H1 (cell line): ENCODE measurements around the gene ADPRHL1. TPM values are rescaled to one million over a fixed set of nuclear protein-coding genes. Genes with fewer than 3 reads are reported as not detected.

Source experiments
- CTCF ChIA-PET: fragments of 300-600 bp; sonication (Branson Sonifier 250); formaldehyde crosslinking; loops from one replicate; lab custom pipeline; 2021; ENCODE audit not compliant: partially characterized antibody; lab: Charles Lee
- POLR2A ChIA-PET: fragments of 300-600 bp; sonication (Branson Sonifier 250); formaldehyde crosslinking; loops from one replicate; lab custom pipeline; 2021; ENCODE audit warnings: inconsistent platforms; ENCODE audit not compliant: partially characterized antibody; lab: Charles Lee
- DNase-seq, 2 experiments: peaks; one replicate each; pipeline versions ENCODE4 v3.0.0 to v3.0.0-alpha.2; 2010 to 2022; ENCODE audit warnings: low spot score in 2 of 2, low read depth in 1 of 2, mixed read lengths in 1 of 2
- FAIRE-seq: peaks from 2 replicates; lab custom pipeline; 2011; peaks lifted over from hg19 to GRCh38; lab: Jason Lieb, UNC
- H2AFZ ChIP-seq: 2 replicates; pipeline ENCODE4 v1.8.1; 2012; ENCODE audit warnings: low read length, inconsistent platforms
- H2AK5ac ChIP-seq: 2 replicates; pipeline ENCODE4 v1.6.1; 2013; ENCODE audit warnings: low read depth, low read length
- H2BK120ac ChIP-seq: replicated peaks from 2 replicates; pipeline ENCODE3; 2013; ENCODE audit warnings: low read depth, low read length, inconsistent platforms
- H2BK12ac ChIP-seq: 2 replicates; pipeline ENCODE4 v1.6.1; 2013; ENCODE audit warnings: low read depth, low read length
- H2BK15ac ChIP-seq: 2 replicates; pipeline ENCODE4 v1.6.1; 2013; ENCODE audit warnings: low read length
- H2BK20ac ChIP-seq: 2 replicates; pipeline ENCODE4 v1.6.1; 2013; ENCODE audit warnings: low read length
- H2BK5ac ChIP-seq: 2 replicates; pipeline ENCODE4 v1.6.1; 2013; ENCODE audit warnings: low read depth, low read length
- H3K14ac ChIP-seq: 2 replicates; pipeline ENCODE4 v1.6.1; 2013; ENCODE audit warnings: inconsistent platforms; ENCODE audit not compliant: insufficient read length
- H3K18ac ChIP-seq: 2 replicates; pipeline ENCODE4 v1.6.1; 2013; ENCODE audit warnings: low read length; ENCODE audit errors: extremely low read depth
- H3K23ac ChIP-seq: 2 replicates; pipeline ENCODE4 v1.6.1; 2013; ENCODE audit warnings: inconsistent platforms; ENCODE audit not compliant: insufficient read length
- H3K23me2 ChIP-seq: 2 replicates; pipeline ENCODE4 v1.6.1; 2013; ENCODE audit warnings: low read depth, low read length
- H3K27ac ChIP-seq: 2 replicates; pipeline ENCODE4 v1.6.1; 2011; ENCODE audit warnings: low read depth, low read length, inconsistent platforms
- H3K27me3 ChIP-seq, 4 experiments: replicated peaks in 1 of 4; 1 replicate in 1 of 4; 2 replicates in 3 of 4; pipeline versions ENCODE4 v1.6.1 to v1.8.1; 2011 to 2013; ENCODE audit warnings: low read length in 3 of 4, mild to moderate bottlenecking in 3 of 4, inconsistent platforms in 2 of 4, mixed read lengths in 2 of 4, moderate library complexity in 1 of 4; ENCODE audit not compliant: control insufficient read depth in 3 of 4, insufficient read depth in 3 of 4; ENCODE audit errors: extremely low read depth in 1 of 4
- H3K36me3 ChIP-seq, 4 experiments: 2 replicates each; pipeline versions ENCODE4 v1.6.1 to v1.8.1; 2011 to 2013; ENCODE audit warnings: mild to moderate bottlenecking in 4 of 4, low read length in 3 of 4, moderate library complexity in 2 of 4, control low read depth in 1 of 4, inconsistent platforms in 1 of 4; ENCODE audit not compliant: insufficient read depth in 4 of 4, control insufficient read depth in 2 of 4
- H3K4ac ChIP-seq: replicated peaks from 2 replicates; pipeline ENCODE3; 2013; ENCODE audit warnings: low read length, low read depth, mixed read lengths, inconsistent platforms; ENCODE audit not compliant: insufficient read length
- H3K4me1 ChIP-seq, 4 experiments: replicated peaks in 1 of 4; 1 replicate in 1 of 4; 2 replicates in 3 of 4; pipeline versions ENCODE4 v1.6.1 to v1.8.1; 2011 to 2013; ENCODE audit warnings: low read length in 3 of 4, inconsistent platforms in 2 of 4, mixed read lengths in 1 of 4; ENCODE audit not compliant: insufficient read depth in 4 of 4, control insufficient read depth in 3 of 4
- H3K4me2 ChIP-seq, 2 experiments: 2 replicates each; pipeline versions ENCODE4 v1.6.1 to v1.8.1; 2011 to 2013; ENCODE audit warnings: low read depth in 2 of 2, low read length in 2 of 2, control low read depth in 1 of 2, inconsistent platforms in 1 of 2, mild to moderate bottlenecking in 1 of 2; ENCODE audit not compliant: insufficient read depth in 1 of 2
- H3K4me3 ChIP-seq, 4 experiments: fragments of 200-600, 300-600 bp in 1 of 4; sonication (generic), shearing (Covaris generic), sonication (Bioruptor Twin) in 1 of 4; 2 replicates each; pipeline versions ENCODE4 v1.5.1 to v1.8.1; 2011 to 2016; ENCODE audit warnings: low read length in 4 of 4, low read depth in 3 of 4, control low read depth in 2 of 4, inconsistent platforms in 2 of 4, mild to moderate bottlenecking in 2 of 4, mixed read lengths in 1 of 4, moderate library complexity in 1 of 4; ENCODE audit not compliant: insufficient read depth in 2 of 4; ENCODE audit errors: extremely low read depth in 1 of 4
- H3K56ac ChIP-seq: replicated peaks from 2 replicates; pipeline ENCODE3; 2013; ENCODE audit warnings: low read depth, mild to moderate bottlenecking, mixed read lengths, low read length, inconsistent platforms; ENCODE audit not compliant: insufficient read length
- H3K79me1 ChIP-seq: 2 replicates; pipeline ENCODE4 v1.6.1; 2013; ENCODE audit warnings: low read depth, low read length, control low read depth
- H3K79me2 ChIP-seq, 2 experiments: 2 replicates each; pipeline versions ENCODE4 v1.6.1 to v1.8.1; 2012 to 2013; ENCODE audit warnings: low read length in 2 of 2, mild to moderate bottlenecking in 2 of 2, inconsistent platforms in 1 of 2; ENCODE audit not compliant: insufficient read depth in 2 of 2, control insufficient read depth in 1 of 2
- H3K9ac ChIP-seq, 4 experiments: replicated peaks in 1 of 4; 1 replicate in 1 of 4; 2 replicates in 3 of 4; pipeline versions ENCODE4 v1.6.1 to v1.8.1; 2011 to 2013; ENCODE audit warnings: low read depth in 3 of 4, low read length in 3 of 4, control low read depth in 2 of 4, mild to moderate bottlenecking in 2 of 4, moderate library complexity in 2 of 4, inconsistent platforms in 1 of 4; ENCODE audit errors: extremely low read depth in 1 of 4
- H3K9me3 ChIP-seq, 2 experiments: 2 replicates each; pipeline versions ENCODE4 v1.6.1 to v1.8.1; 2012 to 2013; ENCODE audit warnings: mild to moderate bottlenecking in 2 of 2, moderate library complexity in 2 of 2, control low read depth in 1 of 2, inconsistent platforms in 1 of 2, low read depth in 1 of 2, low read length in 1 of 2, mixed read lengths in 1 of 2; ENCODE audit not compliant: insufficient read depth in 2 of 2
- H4K20me1 ChIP-seq, 2 experiments: replicated peaks in 1 of 2; 2 replicates each; pipeline versions ENCODE3 to v1.8.1; 2011 to 2013; ENCODE audit warnings: inconsistent platforms in 2 of 2, low read length in 2 of 2, mild to moderate bottlenecking in 1 of 2; ENCODE audit not compliant: insufficient read depth in 2 of 2, control insufficient read depth in 1 of 2
- H4K5ac ChIP-seq: 2 replicates; pipeline ENCODE4 v1.6.1; 2013; ENCODE audit warnings: low read length, low read depth, mixed read lengths, inconsistent platforms; ENCODE audit not compliant: insufficient read length
- H4K8ac ChIP-seq: 2 replicates; pipeline ENCODE4 v1.8.0; 2013; ENCODE audit warnings: mild to moderate bottlenecking, moderate library complexity, low read length, inconsistent platforms; ENCODE audit not compliant: insufficient read depth; ENCODE audit errors: extremely low read depth
- H4K91ac ChIP-seq: replicated peaks from 2 replicates; pipeline ENCODE3; 2013; ENCODE audit warnings: low read length, mixed read lengths, inconsistent platforms; ENCODE audit not compliant: insufficient read length
- CHD2 ChIP-seq: IDR thresholded peaks from 2 replicates; pipeline ENCODE4 v1.6.1; 2012; ENCODE audit warnings: low read length, improper control_type of control experiment
- EP300 ChIP-seq, 2 experiments: IDR thresholded peaks; 1 replicate in 1 of 2; 2 replicates in 1 of 2; pipeline ENCODE4 v1.6.1; 2011 to 2012; ENCODE audit warnings: low read depth in 2 of 2, low read length in 2 of 2, mild to moderate bottlenecking in 2 of 2, borderline replicate concordance in 1 of 2, inconsistent platforms in 1 of 2, moderate library complexity in 1 of 2
- HDAC2 ChIP-seq, 2 experiments: fragments of 300-600 bp in 1 of 2; sonication (generic) in 1 of 2; IDR thresholded peaks; 2 replicates each; pipeline ENCODE4 v1.6.1; 2011 to 2012; ENCODE audit warnings: low read depth in 2 of 2, low read length in 2 of 2, mild to moderate bottlenecking in 2 of 2, moderate library complexity in 2 of 2, borderline replicate concordance in 1 of 2, inconsistent platforms in 1 of 2
- HDAC6 ChIP-seq: IDR thresholded peaks from one replicate; pipeline ENCODE4 v1.7.1; 2012; ENCODE audit warnings: low read depth, mild to moderate bottlenecking, inconsistent platforms, low read length, moderate library complexity
- PHF8 ChIP-seq: fragments of 200-600 bp; sonication (generic); conservative IDR thresholded peaks from 2 replicates; pipeline ENCODE4 v1.7.1; 2012; ENCODE audit warnings: low read depth, mild to moderate bottlenecking, inconsistent platforms, low read length, moderate library complexity
- RBBP5 ChIP-seq: IDR thresholded peaks from 2 replicates; pipeline ENCODE4 v1.7.1; 2012; ENCODE audit warnings: low read depth, mild to moderate bottlenecking, inconsistent platforms, low read length, moderate library complexity, borderline replicate concordance
- RFX5 ChIP-seq: IDR thresholded peaks from 2 replicates; pipeline ENCODE4 v1.6.1; 2011; ENCODE audit warnings: low read depth, low read length, improper control_type of control experiment, borderline replicate concordance
- TBP ChIP-seq: IDR thresholded peaks from 2 replicates; pipeline ENCODE4 v1.6.1; 2011; ENCODE audit warnings: low read depth, low read length, improper control_type of control experiment
- WGBS, 2 experiments: shearing (Covaris generic) in 1 of 2; methylation state at CpG; one replicate each; pipeline versions ENCODE4 v1.1.6 to v1.1.7; 2013 to 2015; ENCODE audit warnings: low lambda C conversion rate in 2 of 2, mixed read lengths in 2 of 2, inconsistent platforms in 1 of 2, low coverage in 1 of 2, missing lambda C conversion rate in 1 of 2; ENCODE audit not compliant: insufficient replicate concordance in 2 of 2, insufficient coverage in 1 of 2, insufficient read length in 1 of 2; ENCODE audit errors: extremely low coverage in 1 of 2, missing lambda C conversion rate in 1 of 2; 5-methylcytosine and 5-hydroxymethylcytosine counted together
- polyA plus RNA-seq, 7 experiments: library from polyadenylated mRNA; depleted of rRNA in 3 of 7; stranded (reverse) in 5 of 7; unstranded in 2 of 7; fragments of >200 nt in 5 of 7; fragments of 200-250 nt in 2 of 7; gene quantifications; 1 replicate in 5 of 7; 2 replicates in 1 of 7; 4 replicates in 1 of 7; pipeline versions ENCODE4 v1.2.1 to v1.2.3, GENCODE V29; 2011 to 2013; ENCODE audit warnings: missing spikeins in 2 of 7, mixed read lengths in 2 of 7
- total RNA-seq: library from RNA; stranded (reverse); fragmentation: NEBNext Ultra II Directional; extraction: Animal tissue kit (Norgen Biotek cat#: 25700); gene quantifications from 2 replicates; pipeline ENCODE4 v1.2.1, GENCODE V29; 2021

Gene ADPRHL1
- total and polyA plus RNA-seq, 2 of the 8 experiments (the other 6 are each of a cell fraction or from before 2014, with no cell fraction given), result 0.74 to 1.7 TPM

GRCh38 chr13:113404366-113404722 lies 48.9 kb downstream of the ADPRHL1 start:
- ChIA-PET CTCF (no interaction called here), POLR2A (no interaction called here)
- no peaks in the 10 kb centered on the region for H4K20me1 ChIP-seq
- no peaks in the 10 kb centered on the region for H3K23me2 ChIP-seq
- no peaks in the 10 kb centered on the region for H3K36me3 ChIP-seq
- H4K8ac ChIP-seq, result no peak overlapping the region
- TF ChIP-seq TBP (no peak), EP300 (IDR thresholded peaks at IDR 0.05; ENCODE audit: borderline replicate concordance in 1 of 2, low read depth in 2 of 2, low read length in 2 of 2) (no peak), HDAC6 (no peak), CHD2 (no peak), RBBP5 (no peak), HDAC2 (IDR thresholded peaks at IDR 0.05; ENCODE audit: borderline replicate concordance in 1 of 2, low read depth in 2 of 2, low read length in 2 of 2) (no peak), RFX5 (no peak), PHF8 (no peak)
- H2BK15ac ChIP-seq, result no peak overlapping the region
- H3K4me2 ChIP-seq, result no peak overlapping the region
- FAIRE-seq (no peak), DNase-seq (no peak)
- H3K79me2 ChIP-seq, result no peaks in the 10 kb centered on the region
- no peak overlapping the region for H3K4ac ChIP-seq
- WGBS, 2 experiments, result 60% methylated on average over 1 of the region's 2 CpGs; no CpG with 5 or more reads in 1 of the 2 experiments
- no peak overlapping the region for H3K27ac ChIP-seq
- no peak overlapping the region for H2BK20ac ChIP-seq
- H3K14ac ChIP-seq, result no peak overlapping the region
- H3K79me1 ChIP-seq, result no peaks in the 10 kb centered on the region
- no peak overlapping the region for H2AK5ac ChIP-seq
- H3K4me3 ChIP-seq, result no peak overlapping the region
- H3K56ac ChIP-seq, result no peak overlapping the region
- H3K23ac ChIP-seq, result no peak overlapping the region
- no peak overlapping the region for H4K5ac ChIP-seq
- no peak overlapping the region for H3K18ac ChIP-seq
- H2BK12ac ChIP-seq, result no peak overlapping the region
- no peak overlapping the region for H2AFZ ChIP-seq
- peaks cover 0 to 1% (median under 1%) of the 10 kb centered on the region in 4 experiments; a peak in 5 of 7 replicates for H3K4me1 ChIP-seq
- H3K9ac ChIP-seq, result no peak overlapping the region
- H2BK120ac ChIP-seq, result no peak overlapping the region
- no peaks in the 10 kb centered on the region for H3K27me3 ChIP-seq
- no peak overlapping the region for H2BK5ac ChIP-seq
- no peak overlapping the region for H4K91ac ChIP-seq
- H3K9me3 ChIP-seq, result no peaks in the 10 kb centered on the region
